ENCODE data around the gene PDCD6IP.

PDCD6IP gene

DNA sequence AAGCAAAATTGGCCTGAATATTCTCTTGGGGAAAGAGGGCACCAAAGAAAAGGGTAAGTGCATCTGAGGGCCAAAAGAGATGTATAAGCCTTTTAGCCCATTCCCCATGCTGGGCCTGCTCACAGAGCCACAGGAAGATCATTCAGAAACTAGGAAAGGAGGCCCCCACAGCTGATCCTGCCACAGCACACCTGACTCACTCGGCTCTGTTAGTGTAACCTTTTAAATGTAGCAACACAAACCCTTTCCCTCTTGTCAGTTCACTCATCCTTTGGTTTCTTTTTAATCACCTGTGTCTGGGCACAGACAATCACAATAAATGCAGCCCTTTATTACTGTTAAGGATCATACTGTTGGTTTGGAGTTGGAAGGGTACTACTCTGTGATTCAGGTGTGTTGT, 69.9 kb downstream of the PDCD6IP start:
- FAIRE-seq (peak; percentile 47), DNase-seq (ENCODE audit: insufficient read length, low spot score) (no peak)
- TF ChIP-seq SPI1 (IDR thresholded peaks at IDR 0.05; ENCODE audit: low read depth, low read length), result no peak
- no peak for TF ChIP-seq TAF1 (IDR thresholded peaks at IDR 0.05; ENCODE audit: low read depth, low read length)
- no peak for TF ChIP-seq POLR2AphosphoS5 (IDR thresholded peaks at IDR 0.05; ENCODE audit: low read depth, low read length)
- no peak for TF ChIP-seq PAX5 (IDR thresholded peaks at IDR 0.05; ENCODE audit: insufficient read depth, low read length, severe bottlenecking)
- no peak for TF ChIP-seq POU2F2 (IDR thresholded peaks at IDR 0.05; ENCODE audit: low read depth, low read length)
- no peak for TF ChIP-seq POLR2A (IDR thresholded peaks at IDR 0.05; ENCODE audit: low read depth, low read length)

DNA sequence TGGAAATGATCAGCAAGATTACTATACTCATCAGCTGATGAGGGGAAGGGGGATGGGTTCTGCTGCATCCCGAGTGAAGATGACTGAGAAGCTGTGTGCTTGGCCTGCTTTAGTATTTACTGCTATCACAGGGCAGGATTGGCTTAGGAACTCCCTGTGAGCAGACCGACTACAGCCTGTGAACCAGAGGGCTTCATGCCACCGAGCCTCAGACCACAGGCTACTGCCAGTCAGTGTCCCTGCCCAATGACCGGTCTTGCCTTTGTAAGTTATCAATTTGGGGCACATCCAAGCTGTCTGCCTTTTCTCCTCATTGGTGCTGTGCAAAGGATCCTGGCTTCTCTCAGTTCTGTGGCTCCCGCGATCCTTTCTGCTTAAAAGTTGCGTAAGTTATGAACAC, 71.5 kb downstream of the PDCD6IP start:
- DNase-seq (ENCODE audit: insufficient read length, low spot score), result no peak
- FAIRE-seq, result no peak
- TF ChIP-seq POU2F2 (IDR thresholded peaks at IDR 0.05; ENCODE audit: low read depth, low read length) (no peak), POLR2A (IDR thresholded peaks at IDR 0.05; ENCODE audit: low read depth, low read length) (no peak), PAX5 (IDR thresholded peaks at IDR 0.05; ENCODE audit: insufficient read depth, low read length, severe bottlenecking) (no peak), TAF1 (IDR thresholded peaks at IDR 0.05; ENCODE audit: low read depth, low read length) (no peak), SPI1 (IDR thresholded peaks at IDR 0.05; ENCODE audit: low read depth, low read length) (no peak), POLR2AphosphoS5 (IDR thresholded peaks at IDR 0.05; ENCODE audit: low read depth, low read length) (no peak)

DNA sequence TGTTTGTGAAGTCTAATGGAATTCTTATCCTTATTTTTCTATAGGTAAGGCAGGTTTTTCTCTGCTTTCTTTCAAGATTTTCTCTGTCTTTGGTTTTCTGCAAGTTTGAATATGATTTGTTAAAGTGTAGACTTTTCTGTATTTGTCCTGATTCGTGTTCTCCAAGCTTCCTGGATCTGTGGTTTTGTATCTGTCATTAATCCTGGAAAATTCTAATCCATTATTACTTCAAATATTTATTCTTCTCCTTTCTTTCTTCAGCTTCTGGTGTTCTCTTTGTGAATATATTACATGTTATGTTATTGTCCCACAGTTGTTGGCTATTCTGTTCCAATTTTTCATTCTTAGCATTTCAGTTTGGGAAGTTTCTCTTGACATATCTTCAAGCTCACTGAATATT, 76.4 kb downstream of the PDCD6IP start:
- FAIRE-seq (no peak), DNase-seq (ENCODE audit: insufficient read length, low spot score) (no peak)
- no peak for TF ChIP-seq POLR2AphosphoS5 (IDR thresholded peaks at IDR 0.05; ENCODE audit: low read depth, low read length)
- TF ChIP-seq TAF1 (IDR thresholded peaks at IDR 0.05; ENCODE audit: low read depth, low read length), result no peak
- TF ChIP-seq PAX5 (IDR thresholded peaks at IDR 0.05; ENCODE audit: insufficient read depth, low read length, severe bottlenecking), result no peak
- no peak for TF ChIP-seq SPI1 (IDR thresholded peaks at IDR 0.05; ENCODE audit: low read depth, low read length)
- no peak for TF ChIP-seq POLR2A (IDR thresholded peaks at IDR 0.05; ENCODE audit: low read depth, low read length)
- TF ChIP-seq POU2F2 (IDR thresholded peaks at IDR 0.05; ENCODE audit: low read depth, low read length), result no peak

DNA sequence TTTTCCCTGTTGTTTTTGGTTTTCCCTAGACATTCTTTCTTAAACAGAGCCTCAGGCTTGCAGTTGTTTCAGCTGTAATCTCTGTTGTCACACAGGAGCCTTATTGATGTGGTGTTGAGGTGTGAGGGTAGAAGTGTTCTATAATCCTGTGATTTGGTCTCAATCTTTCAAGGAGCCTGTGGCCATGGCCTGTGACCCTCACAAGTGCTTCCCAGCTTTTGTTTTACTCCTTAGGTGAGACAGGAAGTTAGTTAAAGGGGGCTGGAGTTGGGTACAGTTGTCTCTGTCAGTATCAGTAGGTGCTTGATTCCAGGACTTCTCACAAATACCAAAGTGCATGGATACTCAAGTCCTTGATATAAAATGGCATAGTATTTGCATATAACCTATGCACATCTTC, 77.2 kb downstream of the PDCD6IP start:
- no peak for DNase-seq (ENCODE audit: insufficient read length, low spot score)
- FAIRE-seq, result peak; percentile 13
- TF ChIP-seq SPI1 (IDR thresholded peaks at IDR 0.05; ENCODE audit: low read depth, low read length) (no peak), POLR2A (IDR thresholded peaks at IDR 0.05; ENCODE audit: low read depth, low read length) (no peak), TAF1 (IDR thresholded peaks at IDR 0.05; ENCODE audit: low read depth, low read length) (no peak), POLR2AphosphoS5 (IDR thresholded peaks at IDR 0.05; ENCODE audit: low read depth, low read length) (no peak), POU2F2 (IDR thresholded peaks at IDR 0.05; ENCODE audit: low read depth, low read length) (no peak)

DNA sequence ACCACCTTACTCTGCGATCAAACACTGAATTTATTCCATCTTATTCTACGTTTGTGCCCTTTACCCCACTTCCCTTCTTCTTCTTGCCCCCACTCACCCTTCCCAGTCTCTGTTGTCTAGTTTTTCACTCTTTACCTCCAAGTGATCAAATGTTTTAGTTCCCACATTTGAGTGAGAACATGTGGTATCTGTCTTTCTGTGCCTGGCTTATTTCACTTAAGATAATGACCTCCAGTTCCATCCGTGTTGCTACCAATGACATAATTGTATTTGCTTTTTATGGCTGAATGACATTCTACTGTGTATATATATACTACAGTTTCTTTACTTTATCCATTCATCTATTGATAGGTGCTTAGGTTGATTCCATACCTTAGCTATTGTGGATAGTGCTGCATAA, 78.8 kb downstream of the PDCD6IP start:
- DNase-seq (ENCODE audit: insufficient read length, low spot score) (no peak), FAIRE-seq (no peak)
- TF ChIP-seq POLR2A (IDR thresholded peaks at IDR 0.05; ENCODE audit: low read depth, low read length) (no peak), POLR2AphosphoS5 (IDR thresholded peaks at IDR 0.05; ENCODE audit: low read depth, low read length) (no peak), TAF1 (IDR thresholded peaks at IDR 0.05; ENCODE audit: low read depth, low read length) (no peak), POU2F2 (IDR thresholded peaks at IDR 0.05; ENCODE audit: low read depth, low read length) (no peak), SPI1 (IDR thresholded peaks at IDR 0.05; ENCODE audit: low read depth, low read length) (no peak), PAX5 (IDR thresholded peaks at IDR 0.05; ENCODE audit: insufficient read depth, low read length, severe bottlenecking) (no peak)

DNA sequence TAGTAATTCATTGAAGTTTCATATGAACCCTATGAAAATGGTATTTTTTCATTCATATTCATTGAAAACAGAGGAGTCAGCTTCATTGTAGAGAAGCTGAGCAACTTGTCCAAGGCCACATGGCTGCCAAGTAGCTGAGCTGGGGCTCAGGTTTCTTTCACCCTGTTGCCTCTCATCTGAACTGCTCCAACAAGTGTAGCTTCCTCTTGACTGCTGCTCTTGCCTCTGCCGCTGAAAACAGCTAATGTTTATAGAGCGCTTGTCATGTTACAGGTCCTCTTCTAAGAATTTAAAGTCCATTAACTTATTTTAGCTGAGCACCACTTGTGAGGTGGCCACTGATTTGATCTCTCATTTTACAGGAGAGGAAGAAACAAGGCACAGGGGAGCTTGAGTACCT, 81.1 kb downstream of the PDCD6IP start:
- no peak for TF ChIP-seq PAX5 (IDR thresholded peaks at IDR 0.05; ENCODE audit: insufficient read depth, low read length, severe bottlenecking)
- no peak for TF ChIP-seq POLR2A (IDR thresholded peaks at IDR 0.05; ENCODE audit: low read depth, low read length)
- no peak for TF ChIP-seq SPI1 (IDR thresholded peaks at IDR 0.05; ENCODE audit: low read depth, low read length)
- no peak for TF ChIP-seq POU2F2 (IDR thresholded peaks at IDR 0.05; ENCODE audit: low read depth, low read length)
- no peak for TF ChIP-seq TAF1 (IDR thresholded peaks at IDR 0.05; ENCODE audit: low read depth, low read length)
- TF ChIP-seq POLR2AphosphoS5 (IDR thresholded peaks at IDR 0.05; ENCODE audit: low read depth, low read length), result no peak
- DNase-seq (ENCODE audit: insufficient read length, low spot score), result no peak
- no peak for FAIRE-seq

DNA sequence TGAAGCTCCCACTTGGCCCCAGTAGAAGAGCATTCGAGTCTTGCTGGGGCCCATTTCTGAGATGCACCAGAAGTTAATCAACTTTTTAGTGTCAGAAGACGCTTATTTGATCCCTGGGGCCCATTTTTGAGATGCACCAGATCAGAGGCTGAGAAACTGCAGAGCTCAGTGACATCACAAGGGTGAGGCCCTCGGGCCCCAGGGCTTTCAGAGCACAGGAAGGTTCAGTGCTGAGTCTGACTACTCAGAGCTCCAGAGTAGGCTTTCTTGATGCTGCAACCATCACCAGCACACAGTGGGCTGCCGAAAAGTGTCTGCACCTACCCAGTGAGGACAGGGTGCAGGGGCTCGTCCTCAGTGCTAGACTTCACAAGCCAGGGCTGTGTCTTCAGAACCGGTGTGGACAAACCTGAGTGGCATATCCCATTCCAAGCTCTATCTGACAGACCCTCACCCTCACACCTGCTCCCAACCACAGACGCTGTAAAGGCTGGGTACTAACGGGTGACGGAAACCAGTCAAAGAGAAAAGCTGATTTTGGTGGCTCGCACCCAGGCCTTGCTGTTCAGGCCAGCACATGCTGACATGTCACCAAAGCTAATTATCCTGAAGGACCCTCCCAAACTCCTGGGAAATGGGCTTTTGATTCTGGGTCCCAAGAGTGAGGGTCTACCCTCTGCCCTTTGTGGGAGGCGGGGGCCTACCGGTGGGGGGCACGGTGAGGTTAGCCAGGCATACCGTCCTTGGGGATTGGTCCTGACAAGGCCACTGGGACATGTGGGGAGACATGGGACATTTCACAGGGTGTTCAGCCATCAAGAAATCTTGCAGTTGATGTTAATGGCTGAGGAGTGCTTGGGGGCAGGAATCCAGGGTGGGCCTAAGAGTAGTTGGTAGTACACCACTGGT, 83.0 kb downstream of the PDCD6IP start:
- DNase-seq (ENCODE audit: insufficient read length, low spot score) (no peak), FAIRE-seq (no peak)

DNA sequence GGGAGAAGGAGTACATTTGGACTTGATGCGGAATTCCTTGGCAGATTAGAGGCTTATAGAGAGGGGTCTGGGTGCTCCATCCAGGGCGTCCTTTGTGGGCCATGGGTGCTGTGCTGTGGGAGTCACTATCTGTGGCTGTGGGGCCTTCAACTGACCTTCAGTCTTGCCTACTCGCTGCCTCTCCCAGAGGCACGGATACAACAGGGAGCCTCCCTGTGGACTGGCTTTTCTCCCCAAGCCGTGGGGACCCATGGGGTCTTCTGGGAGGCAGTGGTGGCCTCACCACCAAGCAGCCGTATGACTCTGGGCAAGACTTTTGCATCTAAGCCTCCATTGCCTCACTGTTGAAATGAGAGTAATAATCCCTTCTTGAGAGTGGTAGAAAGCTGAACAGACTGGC, 83.9 kb downstream of the PDCD6IP start:
- FAIRE-seq (no peak), DNase-seq (ENCODE audit: insufficient read length, low spot score) (no peak)

More for the DNA sequence above, 83.0 kb downstream of the PDCD6IP start:
- TF ChIP-seq POLR2A (IDR thresholded peaks at IDR 0.05; ENCODE audit: low read depth, low read length) (no peak; the same call in 1 of the 2 replicates), PAX5 (IDR thresholded peaks at IDR 0.05; ENCODE audit: insufficient read depth, low read length, severe bottlenecking) (no peak), POU2F2 (IDR thresholded peaks at IDR 0.05; ENCODE audit: low read depth, low read length) (no peak), TAF1 (IDR thresholded peaks at IDR 0.05; ENCODE audit: low read depth, low read length) (no peak), SPI1 (IDR thresholded peaks at IDR 0.05; ENCODE audit: low read depth, low read length) (no peak), POLR2AphosphoS5 (IDR thresholded peaks at IDR 0.05; ENCODE audit: low read depth, low read length) (no peak)

DNA sequence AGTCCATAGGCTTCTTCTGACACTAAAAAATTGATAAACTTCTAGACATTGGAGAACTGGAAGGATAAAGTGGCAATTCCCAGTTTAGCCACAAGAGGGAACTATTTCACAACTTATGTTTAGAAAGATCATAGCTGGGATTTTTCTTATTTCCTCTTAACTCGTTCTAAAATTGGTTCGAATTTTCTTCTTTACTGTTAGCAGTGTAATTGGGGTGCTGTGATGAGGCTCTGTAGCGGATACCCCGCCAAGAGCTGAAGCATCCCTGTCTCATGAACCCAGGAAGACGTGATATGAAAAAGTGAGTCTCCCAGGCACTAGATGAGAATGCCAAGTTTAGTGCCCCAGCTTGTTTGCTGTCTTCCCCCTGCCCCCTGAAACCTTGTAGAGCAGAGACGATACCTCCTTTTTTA, 85.1 kb downstream of the PDCD6IP start:
- TF ChIP-seq POU2F2 (IDR thresholded peaks at IDR 0.05; ENCODE audit: low read depth, low read length) (no peak), POLR2AphosphoS5 (IDR thresholded peaks at IDR 0.05; ENCODE audit: low read depth, low read length) (no peak), PAX5 (IDR thresholded peaks at IDR 0.05; ENCODE audit: insufficient read depth, low read length, severe bottlenecking) (no peak), POLR2A (IDR thresholded peaks at IDR 0.05; ENCODE audit: low read depth, low read length) (no peak), TAF1 (IDR thresholded peaks at IDR 0.05; ENCODE audit: low read depth, low read length) (no peak), SPI1 (IDR thresholded peaks at IDR 0.05; ENCODE audit: low read depth, low read length) (no peak)
- DNase-seq (ENCODE audit: insufficient read length, low spot score) (no peak), FAIRE-seq (no peak)

More for the DNA sequence above, 83.9 kb downstream of the PDCD6IP start:
- TF ChIP-seq PAX5 (IDR thresholded peaks at IDR 0.05; ENCODE audit: insufficient read depth, low read length, severe bottlenecking) (no peak), POU2F2 (IDR thresholded peaks at IDR 0.05; ENCODE audit: low read depth, low read length) (no peak), SPI1 (IDR thresholded peaks at IDR 0.05; ENCODE audit: low read depth, low read length) (no peak), POLR2AphosphoS5 (IDR thresholded peaks at IDR 0.05; ENCODE audit: low read depth, low read length) (no peak), POLR2A (IDR thresholded peaks at IDR 0.05; ENCODE audit: low read depth, low read length) (no peak), TAF1 (IDR thresholded peaks at IDR 0.05; ENCODE audit: low read depth, low read length) (no peak)
